Central memory CD8-positive, alpha-beta T cell (primary cell): ENCODE data around the gene CORO2A.
A peak's percentile ranks its signal among the peaks of the same experiment; 100 is the strongest.
"Not testable (repeated sequence)": the region's sequence is repeated elsewhere in the genome, so short reads cannot be mapped to it uniquely, and the experiment has no call there.

Experiments used
- ATAC-seq: fragments of 150-1000 bp; cut with Tn5 transposase; replicated peaks from 2 replicates; pipeline ENCODE4 v1.10.0; 2022; ENCODE audit warnings: mild to moderate bottlenecking, moderate FRiP score, moderate number of reproducible peaks; ENCODE audit not compliant: poor library complexity, severe bottlenecking; ENCODE audit errors: extremely low read depth
- DNase-seq, 2 donors: peaks; one replicate each; pipeline ENCODE4 v3.0.0; 2021; ENCODE audit warnings: low spot score in 2 of 2
- H3K27ac Mint-ChIP-seq: one replicate; pipeline ENCODE4 v1.8.0; 2022; ENCODE audit warnings: low read depth, mild to moderate bottlenecking, moderate library complexity, mixed read lengths
- H3K27me3 Mint-ChIP-seq: one replicate; pipeline ENCODE4 v1.8.0; 2022; ENCODE audit warnings: mixed read lengths
- H3K36me3 Mint-ChIP-seq: one replicate; pipeline ENCODE4 v1.8.0; 2022; ENCODE audit warnings: mild to moderate bottlenecking, moderate library complexity, mixed read lengths; ENCODE audit not compliant: insufficient read depth
- H3K4me1 Mint-ChIP-seq: one replicate; pipeline ENCODE4 v1.8.0; 2022; ENCODE audit warnings: mixed read lengths
- H3K4me3 Mint-ChIP-seq: one replicate; pipeline ENCODE4 v1.8.0; 2022; ENCODE audit warnings: mild to moderate bottlenecking, moderate library complexity, mixed read lengths
- H3K9me3 Mint-ChIP-seq: one replicate; pipeline ENCODE4 v1.8.0; 2022; ENCODE audit warnings: mixed read lengths

CORO2A gene

GRCh38 chr9:98085944-98086343 is 106.5 kb downstream of the CORO2A start:
- H3K27ac Mint-ChIP-seq: peak overlapping the region; percentile 50
- DNase-seq (no peak), ATAC-seq (no peak)
- peaks cover 35% of the 10 kb centered on the region for H3K36me3 Mint-ChIP-seq
- H3K9me3 Mint-ChIP-seq: no peaks in the 10 kb centered on the region
- peaks cover 34% of the 10 kb centered on the region for H3K4me1 Mint-ChIP-seq
- H3K27me3 Mint-ChIP-seq: no peaks in the 10 kb centered on the region
- H3K4me3 Mint-ChIP-seq: no peak overlapping the region

- Mint-ChIP-seq H3K36me3 (peaks cover 26% of the 10 kb centered on the region), H3K9me3 (no peaks in the 10 kb centered on the region), H3K27me3 (no peaks in the 10 kb centered on the region), H3K4me1 (peaks cover 30% of the 10 kb centered on the region), H3K4me3 (no peak overlapping the region), H3K27ac (no peak overlapping the region)
- ATAC-seq (no peak), DNase-seq (no peak)
Observed at GRCh38 chr9:98085058-98085457, 107.4 kb downstream of the CORO2A start.

GRCh38 chr9:98084396-98084795 is 108.0 kb downstream of the CORO2A start:
- DNase-seq: no peak
- H3K9me3 Mint-ChIP-seq: no peaks in the 10 kb centered on the region
- H3K36me3 Mint-ChIP-seq: peaks cover 31% of the 10 kb centered on the region
- H3K4me3 Mint-ChIP-seq: no peak overlapping the region
- peaks cover 24% of the 10 kb centered on the region for H3K4me1 Mint-ChIP-seq
- no peak for ATAC-seq
- no peaks in the 10 kb centered on the region for H3K27me3 Mint-ChIP-seq
- peak overlapping the region; percentile 26 for H3K27ac Mint-ChIP-seq

- Mint-ChIP-seq H3K27ac (peak overlapping the region; percentile 26), H3K9me3 (no peaks in the 10 kb centered on the region), H3K4me3 (no peak overlapping the region), H3K27me3 (no peaks in the 10 kb centered on the region), H3K4me1 (peaks cover 22% of the 10 kb centered on the region), H3K36me3 (peaks cover 30% of the 10 kb centered on the region)
- DNase-seq: no peak
- ATAC-seq: no peak
Observed at GRCh38 chr9:98083566-98084183, 108.8 kb downstream of the CORO2A start.

GRCh38 chr9:98083061-98083501 is 109.4 kb downstream of the CORO2A start:
- no peak for DNase-seq
- H3K36me3 Mint-ChIP-seq: peaks cover 28% of the 10 kb centered on the region
- H3K4me3 Mint-ChIP-seq: no peak overlapping the region
- no peaks in the 10 kb centered on the region for H3K9me3 Mint-ChIP-seq
- H3K27ac Mint-ChIP-seq: no peak overlapping the region
- H3K27me3 Mint-ChIP-seq: no peaks in the 10 kb centered on the region
- peaks cover 22% of the 10 kb centered on the region for H3K4me1 Mint-ChIP-seq
- no peak for ATAC-seq

- H3K4me1 Mint-ChIP-seq: peaks cover 16% of the 10 kb centered on the region
- no peaks in the 10 kb centered on the region for H3K27me3 Mint-ChIP-seq
- no peak for ATAC-seq
- H3K36me3 Mint-ChIP-seq: peaks cover 34% of the 10 kb centered on the region
- no peak overlapping the region for H3K4me3 Mint-ChIP-seq
- no peaks in the 10 kb centered on the region for H3K9me3 Mint-ChIP-seq
- peak overlapping the region; percentile 73 for H3K27ac Mint-ChIP-seq
- DNase-seq: no peak
Observed at GRCh38 chr9:98081477-98082219, 110.8 kb downstream of the CORO2A start.

GRCh38 chr9:98080780-98081179 is 111.7 kb downstream of the CORO2A start:
- no peak overlapping the region for H3K27ac Mint-ChIP-seq
- H3K4me1 Mint-ChIP-seq: peaks cover 12% of the 10 kb centered on the region

GRCh38 chr9:98080326-98080725 is 112.1 kb downstream of the CORO2A start:
- no peak overlapping the region for H3K27ac Mint-ChIP-seq
- ATAC-seq (no peak), DNase-seq (no peak)
- H3K36me3 Mint-ChIP-seq: peaks cover 34% of the 10 kb centered on the region
- no peaks in the 10 kb centered on the region for H3K27me3 Mint-ChIP-seq
- no peak overlapping the region for H3K4me3 Mint-ChIP-seq
- no peaks in the 10 kb centered on the region for H3K9me3 Mint-ChIP-seq
- H3K4me1 Mint-ChIP-seq: peaks cover 13% of the 10 kb centered on the region

More at GRCh38 chr9:98080780-98081179, 111.7 kb downstream of the CORO2A start:
- Mint-ChIP-seq H3K9me3 (no peaks in the 10 kb centered on the region), H3K36me3 (peaks cover 34% of the 10 kb centered on the region), H3K27me3 (no peaks in the 10 kb centered on the region), H3K4me3 (no peak overlapping the region)
- ATAC-seq (no peak), DNase-seq (no peak)

- no peak for DNase-seq
- H3K36me3 Mint-ChIP-seq: peaks cover 33% of the 10 kb centered on the region
- peak overlapping the region; percentile 42 for H3K27ac Mint-ChIP-seq
- ATAC-seq: no peak
- no peak overlapping the region for H3K4me3 Mint-ChIP-seq
- no peaks in the 10 kb centered on the region for H3K27me3 Mint-ChIP-seq
- H3K9me3 Mint-ChIP-seq: no peaks in the 10 kb centered on the region
- peaks cover 23% of the 10 kb centered on the region for H3K4me1 Mint-ChIP-seq
Observed at GRCh38 chr9:98078895-98079294, 113.5 kb downstream of the CORO2A start.

GRCh38 chr9:98076514-98076890 is 115.9 kb downstream of the CORO2A start:
- not testable (repeated sequence) for DNase-seq, H3K9me3 Mint-ChIP-seq, ATAC-seq, H3K27me3 Mint-ChIP-seq, H3K4me3 Mint-ChIP-seq
- peak overlapping the region; percentile 89 for H3K27ac Mint-ChIP-seq
- peaks cover 14% of the 10 kb centered on the region for H3K4me1 Mint-ChIP-seq
- peaks cover 26% of the 10 kb centered on the region for H3K36me3 Mint-ChIP-seq

- Mint-ChIP-seq H3K4me3 (no peak overlapping the region), H3K27me3 (no peaks in the 10 kb centered on the region), H3K36me3 (peaks cover 24% of the 10 kb centered on the region), H3K27ac (peak overlapping the region; percentile 89), H3K4me1 (peaks cover 14% of the 10 kb centered on the region), H3K9me3 (no peaks in the 10 kb centered on the region)
- DNase-seq (no peak), ATAC-seq (peak; percentile 35)
Observed at GRCh38 chr9:98075332-98075805, 117.1 kb downstream of the CORO2A start.

- peaks cover 19% of the 10 kb centered on the region for H3K36me3 Mint-ChIP-seq
- H3K4me3 Mint-ChIP-seq: peak overlapping the region; percentile 31
- no peak for ATAC-seq
- peaks cover 17% of the 10 kb centered on the region for H3K4me1 Mint-ChIP-seq
- DNase-seq: peak; percentile 45 to 57
- H3K27me3 Mint-ChIP-seq: no peaks in the 10 kb centered on the region
- no peaks in the 10 kb centered on the region for H3K9me3 Mint-ChIP-seq
- H3K27ac Mint-ChIP-seq: peak overlapping the region; percentile 89
Observed at GRCh38 chr9:98074115-98074990, 118.1 kb downstream of the CORO2A start.
